Stimulated activated CD8-positive, alpha-beta memory T cell treated with anti-CD3 and anti-CD28 coated beads, Interleukin-2, amount 100 ng/mL, for 48 hours (primary cell): ENCODE results near the gene AZU1.

Source experiments
- DNase-seq, 2 donors: peaks; one replicate each; pipeline ENCODE4 v3.0.0-alpha.2; 2020; ENCODE audit warnings: low read depth in 2 of 2

The AZU1 gene

GRCh38 chr19:827710-828321, at the start of gene AZU1:
TSS of gene AZU1 (plus strand) at chr19:827837. CDS start at chr19:827847, 10 bp downstream.
- no peak for DNase-seq

DNA sequence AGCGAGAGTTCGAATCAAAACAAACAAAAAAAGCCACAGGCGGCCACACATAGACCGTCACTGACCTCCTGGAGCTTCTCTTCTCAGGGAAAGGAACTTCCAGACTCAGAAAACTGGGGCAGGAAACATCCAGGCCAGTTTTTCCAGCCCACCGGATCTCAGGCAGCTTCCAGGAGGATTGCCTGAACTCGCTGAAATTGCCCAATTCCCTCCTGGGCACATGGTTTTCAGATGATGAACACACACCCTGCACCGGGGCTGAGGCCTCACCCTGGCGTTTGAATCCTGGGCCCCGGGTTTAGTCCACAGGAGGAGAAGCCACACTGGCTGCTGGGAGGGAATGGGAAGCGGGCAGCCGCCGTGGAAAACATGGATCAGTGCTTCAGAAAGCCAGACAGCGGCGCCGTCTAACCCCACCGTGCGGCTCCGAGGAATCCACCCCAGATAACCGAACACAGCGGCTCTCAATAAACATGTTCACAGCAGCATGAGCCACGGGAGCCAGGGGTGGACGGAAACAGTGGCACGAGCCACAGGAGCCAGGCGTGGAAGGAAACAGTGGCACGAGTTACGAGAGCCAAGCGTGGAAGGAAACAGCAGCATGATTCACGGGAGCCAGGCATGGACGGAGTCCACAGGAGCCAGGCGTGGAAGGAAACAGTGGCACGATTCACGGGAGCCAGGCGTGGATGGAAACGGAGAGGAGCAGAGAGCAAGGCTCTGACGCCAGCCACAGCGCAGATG, 48.6 kb upstream of the AZU1 start:
- DNase-seq = no peak

- no peak for DNase-seq
These were observed 46.7 kb upstream of the AZU1 start for GRCh38 chr19:780935-781334.

- no peak for DNase-seq
These were observed 45.8 kb upstream of the AZU1 start for GRCh38 chr19:781800-782184.

DNA sequence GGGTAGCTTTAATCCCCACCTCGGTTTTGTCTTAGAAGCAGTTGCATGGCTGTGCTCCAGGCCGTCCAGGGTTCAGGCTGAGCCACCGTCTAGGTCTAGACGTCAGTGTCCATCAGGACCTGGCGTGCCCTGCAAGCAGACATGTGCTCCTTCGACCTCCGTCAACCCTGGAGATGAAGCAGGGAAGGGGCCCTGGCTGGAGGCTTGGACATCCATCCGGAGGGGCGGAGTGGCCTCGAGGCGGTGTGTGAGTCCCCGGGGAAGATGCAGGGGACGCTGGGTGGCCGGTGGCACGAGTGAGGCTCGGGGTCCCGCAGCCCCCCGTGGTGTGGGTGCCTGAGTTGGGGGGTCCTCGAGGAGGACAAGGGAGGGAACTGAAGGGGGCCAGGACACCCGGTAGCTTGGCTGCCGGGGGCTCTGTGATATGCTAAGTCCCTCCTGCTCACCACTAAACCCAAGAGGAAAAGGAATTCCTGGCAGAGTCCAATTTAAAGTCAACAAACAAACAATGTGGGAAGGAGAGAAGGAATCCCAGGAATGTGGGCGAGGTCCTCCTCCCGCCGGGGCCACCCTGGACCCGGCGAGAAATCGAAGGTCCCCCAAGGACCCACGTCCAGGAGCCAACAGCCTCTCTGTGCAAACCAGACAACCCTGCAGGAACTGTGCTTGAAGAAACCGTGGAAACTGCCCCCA, 45.3 kb upstream of the AZU1 start:
- DNase-seq = no peak

- DNase-seq = no peak
These were observed 44.6 kb upstream of the AZU1 start for GRCh38 chr19:782878-783668.

GRCh38 chr19:784541-784940, 43.1 kb upstream of the AZU1 start:
- no peak for DNase-seq

GRCh38 chr19:787536-787935, 40.1 kb upstream of the AZU1 start:
- DNase-seq = no peak

DNA sequence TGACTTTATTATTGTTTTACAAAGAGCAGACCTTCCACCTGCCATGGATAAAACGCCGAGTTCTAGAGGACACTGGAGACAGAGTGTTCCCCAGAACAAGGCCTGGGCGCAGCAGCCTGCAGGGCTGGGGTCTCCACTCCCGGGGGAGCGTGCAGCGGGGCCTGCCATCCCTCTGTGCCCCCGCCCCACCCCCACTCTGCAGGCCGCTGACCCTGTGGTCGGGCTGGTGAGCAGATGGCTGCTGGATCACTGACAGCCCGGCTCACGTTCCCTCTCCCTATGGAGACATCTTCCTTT, 39.0 kb upstream of the AZU1 start:
- no peak for DNase-seq

- no peak for DNase-seq
These were observed 38.5 kb upstream of the AZU1 start for GRCh38 chr19:788983-789700.

DNA sequence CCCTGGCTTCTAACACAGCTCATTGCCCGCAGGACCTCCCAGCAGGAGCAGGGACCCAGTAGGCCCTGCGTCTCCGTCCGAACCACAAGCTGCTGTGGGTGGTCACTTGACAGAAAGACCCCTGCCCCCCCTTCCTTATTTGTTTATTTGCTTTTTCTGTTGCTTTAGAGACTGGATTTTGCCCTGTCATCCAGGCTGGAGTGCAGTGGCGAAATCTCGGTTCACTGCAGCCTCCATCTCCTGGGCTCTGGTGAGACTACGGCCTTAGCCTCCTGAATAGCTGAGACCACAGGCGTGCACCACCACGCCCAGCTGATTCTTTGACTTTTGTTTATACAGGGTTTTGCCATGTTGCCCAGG, 38.0 kb upstream of the AZU1 start:
- no peak for DNase-seq

DNA sequence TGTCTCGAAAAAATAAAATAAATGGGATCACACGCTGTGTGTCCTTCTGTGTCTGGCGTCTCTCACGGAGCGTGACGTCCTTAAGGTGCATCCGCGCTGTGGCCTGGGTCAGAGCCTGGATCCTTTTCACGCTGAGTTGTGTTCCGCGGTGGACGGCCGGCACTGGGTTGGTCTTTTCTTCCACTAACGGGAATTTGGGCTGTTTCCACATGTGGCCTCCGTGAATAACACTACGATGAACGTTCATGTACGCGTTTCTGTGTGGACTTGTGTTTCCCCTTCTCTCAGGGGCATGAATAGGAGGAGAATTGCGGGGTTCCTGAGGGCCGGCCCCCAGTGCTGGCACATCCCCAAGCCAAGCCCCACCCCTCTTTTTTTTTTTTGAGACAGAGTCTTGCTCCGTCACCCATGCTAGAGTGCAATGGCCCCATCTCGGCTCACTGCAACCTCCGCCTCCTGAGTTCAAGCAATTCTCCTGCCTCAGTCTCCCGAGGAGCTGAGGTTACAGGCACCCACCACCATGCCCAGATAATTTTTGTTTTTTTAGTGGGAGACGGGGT, 36.5 kb upstream of the AZU1 start:
- DNase-seq = no peak

DNA sequence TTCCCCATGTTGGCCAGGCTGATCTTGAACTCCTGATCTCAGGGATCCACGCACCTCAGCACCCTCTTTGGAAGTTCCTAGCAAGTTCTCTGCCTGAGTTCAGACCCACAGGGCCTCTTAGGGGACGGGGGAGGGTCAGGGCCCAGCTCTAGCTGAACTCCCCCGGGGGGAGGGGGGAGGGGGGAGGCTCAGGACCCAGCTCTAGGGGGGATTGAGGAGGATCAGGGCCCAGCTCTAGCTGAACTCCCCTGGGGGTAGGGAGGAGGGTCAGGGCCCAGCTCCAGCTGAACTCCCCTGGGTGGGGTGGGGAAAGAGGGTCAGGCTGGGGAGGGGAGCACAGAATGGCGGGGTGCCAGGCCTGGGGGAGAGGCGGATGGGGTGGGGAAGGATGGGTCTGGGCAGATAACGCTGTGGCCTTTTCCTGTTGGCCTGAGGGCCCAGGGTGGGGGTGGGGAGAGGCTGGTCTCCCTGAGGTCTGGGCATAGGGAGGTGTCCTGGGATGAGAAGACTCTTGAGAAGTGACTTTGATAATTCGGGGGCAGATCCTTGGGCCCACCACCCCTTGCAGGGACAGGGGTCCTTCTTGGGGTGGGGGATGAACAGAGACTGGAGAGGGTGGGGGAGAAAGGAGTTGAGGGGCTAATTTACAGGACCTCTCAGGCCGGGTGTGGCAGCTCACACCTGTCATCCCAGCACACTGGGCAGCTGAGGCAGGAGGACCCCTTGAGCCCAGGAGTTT, 35.9 kb upstream of the AZU1 start:
- DNase-seq = no peak

DNA sequence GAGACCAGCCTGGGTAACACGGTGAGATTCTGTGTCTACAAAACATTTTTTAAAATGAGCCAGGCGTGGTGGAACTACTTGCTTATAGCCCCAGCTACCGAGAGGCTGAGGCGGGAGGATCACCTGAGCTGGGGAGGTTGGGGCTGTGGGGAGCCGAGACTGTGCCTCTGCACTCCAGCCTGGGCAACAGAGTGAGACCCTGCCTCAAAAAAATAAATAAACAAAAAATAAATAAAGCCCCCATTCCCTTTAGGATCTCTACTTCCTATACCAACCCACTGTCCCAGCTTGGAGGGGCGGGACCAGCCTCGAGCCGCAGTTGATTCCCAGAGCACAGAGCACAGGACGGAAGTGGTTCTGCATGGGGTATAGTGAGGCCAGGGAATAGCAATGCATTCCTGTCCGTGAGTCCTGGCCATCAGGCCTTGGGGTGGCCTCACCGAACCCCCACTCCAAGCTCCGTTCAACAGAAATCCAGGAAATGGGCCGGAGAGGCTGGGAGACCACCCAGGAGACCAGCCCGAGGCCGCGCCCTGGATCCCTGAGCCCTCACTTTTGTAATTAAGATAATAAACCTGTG, 35.2 kb upstream of the AZU1 start:
- DNase-seq = no peak

- DNase-seq = no peak
These were observed 33.8 kb upstream of the AZU1 start for GRCh38 chr19:793806-794205.

DNA sequence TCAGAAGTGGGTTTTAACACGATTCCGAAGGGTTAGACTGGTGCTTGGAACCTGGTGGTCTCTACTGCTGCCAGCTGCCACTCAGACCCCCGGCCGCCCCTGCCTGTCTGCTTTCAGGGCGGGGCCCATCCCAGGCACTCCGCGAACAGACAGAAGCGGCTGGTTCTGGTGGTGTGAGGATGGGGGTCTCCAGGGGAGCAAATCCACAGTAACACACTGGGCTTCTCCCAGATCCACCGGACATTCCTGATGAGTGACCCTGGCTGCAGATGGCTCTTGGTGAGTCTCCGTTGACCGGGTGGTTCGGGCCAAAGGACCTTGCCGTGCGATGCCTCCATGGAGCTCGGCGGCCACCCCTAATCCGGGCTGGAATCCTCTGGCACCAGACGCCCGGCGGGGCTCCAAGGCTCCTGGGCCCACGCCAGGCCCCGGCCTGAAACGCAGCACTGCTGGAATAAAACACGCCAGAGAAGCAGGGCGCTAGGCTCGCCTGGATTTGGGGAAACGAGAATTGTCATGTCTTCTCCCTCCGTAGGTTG, 32.5 kb upstream of the AZU1 start:
- DNase-seq = no peak

DNA sequence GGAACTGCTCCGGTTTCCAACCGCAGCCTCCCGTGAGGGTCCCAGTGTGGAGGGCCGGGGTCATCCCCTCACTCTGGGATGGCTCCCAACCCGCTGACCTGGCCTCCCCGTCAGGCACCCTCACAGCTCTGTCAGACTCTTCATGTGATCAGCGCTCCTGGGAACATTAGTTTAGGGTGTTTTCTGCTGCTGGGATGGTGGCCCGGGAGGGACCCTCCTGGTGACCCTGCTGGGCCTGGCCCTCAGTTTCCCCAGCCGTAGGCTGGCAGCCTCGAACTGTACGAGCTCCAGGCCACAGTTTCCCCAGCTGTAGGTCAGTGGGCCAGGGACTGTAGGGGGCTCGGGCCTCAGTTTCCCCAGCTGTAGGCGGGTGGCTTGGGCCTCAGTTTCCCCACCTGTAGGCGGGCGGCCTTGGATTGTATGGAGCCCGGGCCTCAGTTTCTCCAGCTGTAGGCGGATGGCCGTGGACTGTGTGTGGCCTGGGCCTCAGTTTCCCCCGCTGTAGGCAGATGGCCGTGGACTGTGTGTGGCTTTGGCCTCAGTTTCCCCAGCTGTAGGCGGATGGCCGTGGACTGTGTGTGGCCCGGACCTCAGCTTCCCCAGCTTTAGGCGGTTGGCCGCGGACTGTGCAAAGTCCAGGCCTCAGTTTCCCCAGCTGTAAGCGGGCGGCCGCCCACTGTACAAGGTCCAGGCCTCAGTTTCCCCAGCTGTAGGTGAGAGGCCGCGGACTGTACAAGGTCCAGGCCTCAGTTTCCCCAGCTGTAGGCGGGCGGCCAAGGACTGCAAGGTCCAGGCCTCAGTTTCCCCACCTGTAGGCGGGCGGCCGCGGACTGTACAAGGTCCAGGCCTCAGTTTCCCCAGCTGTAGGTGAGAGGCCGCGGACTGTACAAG, 31.7 kb upstream of the AZU1 start:
- DNase-seq = no peak

DNA sequence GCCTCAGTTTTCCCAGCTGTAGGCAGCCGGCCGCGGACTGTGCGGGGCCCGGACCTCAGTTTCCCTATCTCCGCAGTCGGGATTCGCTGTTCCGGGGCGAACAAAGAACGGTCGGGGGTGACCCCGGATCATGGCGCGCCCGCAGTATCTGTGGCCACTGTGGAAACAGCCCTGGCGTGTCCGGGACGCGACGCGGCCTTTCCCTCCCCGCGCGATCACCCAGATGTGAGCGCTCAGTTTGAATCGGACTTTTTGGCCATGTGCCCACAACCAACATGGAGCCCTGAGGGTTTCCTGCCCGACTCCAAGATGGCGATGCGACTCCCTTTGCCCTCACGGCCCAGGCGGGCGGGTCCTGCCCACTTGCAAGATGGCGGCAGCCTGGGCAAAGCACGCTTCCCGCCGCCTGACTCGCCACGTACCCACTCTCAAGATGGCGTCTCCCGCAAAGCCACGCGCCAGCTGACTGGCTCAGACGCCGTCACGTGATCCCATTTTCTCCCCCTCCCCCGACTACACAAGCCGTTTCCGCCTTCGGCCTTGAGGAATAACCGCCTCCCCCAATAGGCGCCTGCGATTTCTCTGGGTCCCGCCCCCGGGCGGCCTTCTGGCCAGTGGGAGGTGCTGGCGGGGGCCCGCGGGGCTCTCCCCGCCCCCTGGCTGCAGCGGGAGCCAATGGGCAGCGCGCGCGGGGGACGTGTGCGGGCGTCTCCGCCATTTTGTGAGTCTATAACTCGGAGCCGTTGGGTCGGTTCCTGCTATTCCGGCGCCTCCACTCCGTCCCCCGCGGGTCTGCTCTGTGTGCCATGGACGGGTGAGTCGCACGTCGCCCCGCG, 30.7 kb upstream of the AZU1 start, which contains the start of gene PTBP1:
Gene PTBP1, plus strand, starts transcription at position 761 of the 836 bp plus-strand sequence. Its CDS starts 46 bp downstream, at position 807.
- peak; percentile 98 for DNase-seq
